PFSK-1 (cell line): ENCODE results near the gene PRSS53.

ENCODE experiments used
- FOXP2 ChIP-seq: optimal IDR thresholded peaks from 2 replicates; pipeline ENCODE3; 2011; ENCODE audit warnings: borderline replicate concordance, control low read depth, inconsistent platforms; ENCODE audit not compliant: insufficient read depth; ENCODE audit errors: extremely low read length, extremely low read depth
- POLR2AphosphoS5 ChIP-seq: IDR thresholded peaks from 2 replicates; pipeline ENCODE4 v1.6.1; 2012; ENCODE audit warnings: low read depth, mild to moderate bottlenecking, control low read depth, low read length, moderate library complexity
- SIN3A ChIP-seq: IDR thresholded peaks from 2 replicates; pipeline ENCODE4 v1.6.1; 2012; ENCODE audit warnings: mild to moderate bottlenecking, low read length, moderate library complexity, borderline replicate concordance; ENCODE audit not compliant: insufficient read depth
- TAF1 ChIP-seq: IDR thresholded peaks from 2 replicates; pipeline ENCODE4 v1.6.1; 2012; ENCODE audit warnings: low read length, control low read depth, borderline replicate concordance; ENCODE audit not compliant: insufficient read depth
- TF ChIP-seq, protein P1 (sequence below), 2 experiments: IDR thresholded peaks; 2 replicates each; pipeline versions ENCODE4 v1.6.1 to v1.8.0; 2011 to 2012; ENCODE audit warnings: low read depth in 2 of 2, low read length in 2 of 2, control low read depth in 1 of 2, inconsistent platforms in 1 of 2, mild to moderate bottlenecking in 1 of 2, moderate library complexity in 1 of 2; ENCODE audit not compliant: insufficient read depth in 1 of 2

PRSS53 gene

GRCh38 chr16:31063843-31064611, 24.7 kb downstream of the PRSS53 start:
- no peak for TF ChIP-seq SIN3A
- TF ChIP-seq FOXP2 = no peak
- TF ChIP-seq, protein P1, sequence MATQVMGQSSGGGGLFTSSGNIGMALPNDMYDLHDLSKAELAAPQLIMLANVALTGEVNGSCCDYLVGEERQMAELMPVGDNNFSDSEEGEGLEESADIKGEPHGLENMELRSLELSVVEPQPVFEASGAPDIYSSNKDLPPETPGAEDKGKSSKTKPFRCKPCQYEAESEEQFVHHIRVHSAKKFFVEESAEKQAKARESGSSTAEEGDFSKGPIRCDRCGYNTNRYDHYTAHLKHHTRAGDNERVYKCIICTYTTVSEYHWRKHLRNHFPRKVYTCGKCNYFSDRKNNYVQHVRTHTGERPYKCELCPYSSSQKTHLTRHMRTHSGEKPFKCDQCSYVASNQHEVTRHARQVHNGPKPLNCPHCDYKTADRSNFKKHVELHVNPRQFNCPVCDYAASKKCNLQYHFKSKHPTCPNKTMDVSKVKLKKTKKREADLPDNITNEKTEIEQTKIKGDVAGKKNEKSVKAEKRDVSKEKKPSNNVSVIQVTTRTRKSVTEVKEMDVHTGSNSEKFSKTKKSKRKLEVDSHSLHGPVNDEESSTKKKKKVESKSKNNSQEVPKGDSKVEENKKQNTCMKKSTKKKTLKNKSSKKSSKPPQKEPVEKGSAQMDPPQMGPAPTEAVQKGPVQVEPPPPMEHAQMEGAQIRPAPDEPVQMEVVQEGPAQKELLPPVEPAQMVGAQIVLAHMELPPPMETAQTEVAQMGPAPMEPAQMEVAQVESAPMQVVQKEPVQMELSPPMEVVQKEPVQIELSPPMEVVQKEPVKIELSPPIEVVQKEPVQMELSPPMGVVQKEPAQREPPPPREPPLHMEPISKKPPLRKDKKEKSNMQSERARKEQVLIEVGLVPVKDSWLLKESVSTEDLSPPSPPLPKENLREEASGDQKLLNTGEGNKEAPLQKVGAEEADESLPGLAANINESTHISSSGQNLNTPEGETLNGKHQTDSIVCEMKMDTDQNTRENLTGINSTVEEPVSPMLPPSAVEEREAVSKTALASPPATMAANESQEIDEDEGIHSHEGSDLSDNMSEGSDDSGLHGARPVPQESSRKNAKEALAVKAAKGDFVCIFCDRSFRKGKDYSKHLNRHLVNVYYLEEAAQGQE (IDR thresholded peaks at IDR 0.05; ENCODE audit: insufficient read depth in 1 of 2, low read depth in 2 of 2, low read length in 2 of 2) = no peak
- TF ChIP-seq TAF1 = no peak
- TF ChIP-seq POLR2AphosphoS5 = no peak

DNA sequence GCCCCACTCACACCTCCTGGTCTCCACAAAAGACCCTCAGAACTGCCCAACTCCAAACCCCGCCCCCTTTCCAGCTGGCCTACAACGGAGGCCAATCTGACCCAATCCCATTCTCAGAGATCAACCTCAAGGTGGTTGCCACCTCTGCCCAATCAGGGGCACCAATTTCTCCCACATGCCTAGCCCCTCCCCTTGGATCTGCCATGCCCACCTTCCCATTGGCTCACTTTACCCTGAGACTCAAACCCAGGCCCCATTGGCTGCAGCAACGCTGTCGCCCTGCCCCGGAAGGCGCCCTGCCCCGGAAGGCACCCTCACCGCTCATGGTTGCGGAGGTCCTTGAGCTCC, 25.3 kb downstream of the PRSS53 start:
- no peak for TF ChIP-seq TAF1
- TF ChIP-seq FOXP2 = no peak
- TF ChIP-seq SIN3A = no peak
- TF ChIP-seq, protein P1 (IDR thresholded peaks at IDR 0.05; ENCODE audit: insufficient read depth in 1 of 2, low read depth in 2 of 2, low read length in 2 of 2) = no peak
- TF ChIP-seq POLR2AphosphoS5 = no peak

DNA sequence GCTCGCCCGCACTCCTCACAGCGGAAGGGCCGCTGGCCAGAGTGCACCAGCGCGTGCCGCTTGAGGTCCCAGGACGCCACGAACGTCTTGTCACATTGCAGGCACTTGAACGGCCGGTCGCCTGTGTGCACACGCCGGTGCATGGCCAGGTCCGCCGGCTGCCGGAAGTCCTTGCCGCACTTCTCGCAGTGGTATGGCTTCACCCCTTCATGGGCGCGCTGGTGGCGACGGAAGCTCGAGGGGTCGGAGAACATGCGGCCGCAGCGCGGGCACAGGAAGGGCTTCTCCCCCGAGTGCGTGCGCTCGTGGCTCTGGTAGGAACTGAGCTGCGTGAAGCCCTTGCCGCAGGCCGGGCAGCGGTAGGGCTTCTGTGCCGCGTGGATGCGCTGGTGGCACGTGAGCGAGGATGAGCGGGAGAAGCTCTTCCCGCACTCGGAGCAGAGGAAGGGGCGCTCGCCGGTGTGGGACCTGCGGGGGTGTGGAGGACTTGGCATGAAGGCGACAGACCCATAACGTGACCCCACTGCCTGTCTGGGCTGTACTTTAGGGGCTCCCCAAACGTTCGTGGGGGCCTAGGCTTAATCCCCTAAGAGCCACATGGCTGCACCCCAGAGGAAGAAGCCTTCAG, 26.8 kb downstream of the PRSS53 start:
- TF ChIP-seq FOXP2 = no peak
- TF ChIP-seq TAF1 = no peak
- TF ChIP-seq, protein P1 (IDR thresholded peaks at IDR 0.05; ENCODE audit: insufficient read depth in 1 of 2, low read depth in 2 of 2, low read length in 2 of 2) = no peak
- TF ChIP-seq POLR2AphosphoS5 = no peak
- no peak for TF ChIP-seq SIN3A

- no peak for TF ChIP-seq SIN3A
- no peak for TF ChIP-seq FOXP2
- no peak for TF ChIP-seq TAF1
- TF ChIP-seq, protein P1 (IDR thresholded peaks at IDR 0.05; ENCODE audit: insufficient read depth in 1 of 2, low read depth in 2 of 2, low read length in 2 of 2) = no peak
- TF ChIP-seq POLR2AphosphoS5 = no peak
Observed at GRCh38 chr16:31061126-31061812, 27.5 kb downstream of the PRSS53 start.
